ENCODE measurements around the gene IRF4. TPM values are rescaled to one million over a fixed set of nuclear protein-coding genes. Genes with fewer than 3 reads are reported as not detected.

The IRF4 gene
- total and polyA plus RNA-seq, 10 donors = 8.7 to 91.3 (median 46.3) TPM

DNA sequence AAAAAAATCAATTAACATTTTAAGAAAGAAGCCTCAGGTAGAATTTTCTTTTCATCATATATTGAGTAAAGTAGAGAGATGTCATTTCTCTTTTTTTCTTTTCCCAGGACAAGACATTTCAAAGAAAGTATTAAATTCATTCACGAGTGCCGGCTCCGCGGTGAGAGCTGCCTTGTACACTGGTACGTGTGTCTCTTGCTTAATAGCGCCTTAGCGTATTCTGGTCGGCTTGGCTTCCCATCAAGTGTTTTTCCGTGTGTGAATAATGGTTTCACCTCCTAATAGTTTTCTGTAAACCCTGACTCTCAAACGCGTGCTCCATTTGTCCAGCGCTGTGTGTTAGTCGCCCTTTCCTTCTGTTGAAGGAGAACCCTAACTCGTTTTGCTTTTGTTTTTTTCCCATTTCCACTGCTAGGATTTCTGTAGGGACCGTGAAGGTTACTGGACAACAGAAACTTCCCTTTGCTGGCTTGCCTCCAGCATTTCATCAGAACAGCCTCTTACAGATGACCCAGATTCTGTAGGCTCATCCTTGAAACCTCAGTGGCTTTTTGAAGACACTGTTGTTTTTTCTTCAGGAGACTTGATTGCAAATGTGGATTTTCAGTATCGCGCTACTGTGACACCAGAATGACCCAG, 45.7 kb upstream of the IRF4 start:
- Histone ChIP-seq H3K4me3 (no peak overlapping the region), H3K36me3 (peaks cover 0 to 47% (median 21%) of the 10 kb centered on the region in 6 donors), H3K4me1 (peaks cover 4 to 46% (median 39%) of the 10 kb centered on the region in 6 donors), H3K27ac (no peak overlapping the region), H3K9me3 (no peaks in the 10 kb centered on the region), H3K27me3 (replicated peaks in 1 of 7) (no peaks in the 10 kb centered on the region)
- TF ChIP-seq, protein P1, sequence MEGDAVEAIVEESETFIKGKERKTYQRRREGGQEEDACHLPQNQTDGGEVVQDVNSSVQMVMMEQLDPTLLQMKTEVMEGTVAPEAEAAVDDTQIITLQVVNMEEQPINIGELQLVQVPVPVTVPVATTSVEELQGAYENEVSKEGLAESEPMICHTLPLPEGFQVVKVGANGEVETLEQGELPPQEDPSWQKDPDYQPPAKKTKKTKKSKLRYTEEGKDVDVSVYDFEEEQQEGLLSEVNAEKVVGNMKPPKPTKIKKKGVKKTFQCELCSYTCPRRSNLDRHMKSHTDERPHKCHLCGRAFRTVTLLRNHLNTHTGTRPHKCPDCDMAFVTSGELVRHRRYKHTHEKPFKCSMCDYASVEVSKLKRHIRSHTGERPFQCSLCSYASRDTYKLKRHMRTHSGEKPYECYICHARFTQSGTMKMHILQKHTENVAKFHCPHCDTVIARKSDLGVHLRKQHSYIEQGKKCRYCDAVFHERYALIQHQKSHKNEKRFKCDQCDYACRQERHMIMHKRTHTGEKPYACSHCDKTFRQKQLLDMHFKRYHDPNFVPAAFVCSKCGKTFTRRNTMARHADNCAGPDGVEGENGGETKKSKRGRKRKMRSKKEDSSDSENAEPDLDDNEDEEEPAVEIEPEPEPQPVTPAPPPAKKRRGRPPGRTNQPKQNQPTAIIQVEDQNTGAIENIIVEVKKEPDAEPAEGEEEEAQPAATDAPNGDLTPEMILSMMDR (IDR thresholded peaks at IDR 0.05 in 8 of 11, conservative IDR thresholded peaks at IDR 0.05 in 3 of 11) = no peak
- no peak for TF ChIP-seq POLR2AphosphoS5 (IDR thresholded peaks at IDR 0.05)
- no peak for TF ChIP-seq POLR2A (IDR thresholded peaks at IDR 0.05)
- peak; percentile 66 for DNase-seq
- WGBS, 5 donors = 89 to 92% (median 90%) methylated on average over 17 of the region's 17 CpGs
- intact Hi-C loops (cut with DNase I; ENCODE audit: low total_unique reads) = no loop called here

DNA sequence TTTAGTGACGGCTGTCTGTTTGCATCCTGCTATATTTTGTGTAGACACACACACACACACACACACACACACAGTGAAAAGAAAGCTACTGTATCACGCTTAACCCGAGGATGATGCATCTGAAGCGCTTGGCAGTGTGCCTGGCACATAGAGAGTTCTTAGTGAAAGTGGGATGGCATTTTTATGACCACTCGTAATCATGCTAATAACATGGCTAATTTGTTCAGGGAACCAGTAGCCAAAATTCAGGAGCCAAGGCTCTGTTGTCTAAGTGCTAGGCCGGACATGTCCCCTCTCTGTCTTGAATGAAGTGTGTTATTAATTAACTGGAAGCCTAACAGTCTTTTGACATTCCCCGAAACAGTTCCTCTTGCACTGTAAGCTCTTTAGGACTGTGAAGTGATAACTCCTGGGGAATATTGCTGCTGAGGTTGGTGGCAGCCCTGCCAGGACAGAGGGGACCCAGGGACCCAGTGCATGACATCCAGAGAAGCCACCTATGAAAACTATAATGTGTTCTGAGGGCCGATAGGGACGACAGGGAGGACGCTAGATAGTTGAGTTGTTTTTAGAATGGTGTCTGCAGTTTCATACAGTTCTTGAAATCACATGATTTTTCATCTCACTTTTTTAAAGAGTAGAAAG, 45.0 kb upstream of the IRF4 start:
- 78 to 85% (median 81%) methylated on average over 10 of the region's 10 CpGs for WGBS, 5 donors
- Histone ChIP-seq H3K9me3 (no peaks in the 10 kb centered on the region), H3K4me1 (peaks cover 4 to 40% (median 33%) of the 10 kb centered on the region in 6 donors), H3K36me3 (peaks cover 0 to 53% (median 21%) of the 10 kb centered on the region in 6 donors), H3K4me3 (no peak overlapping the region), H3K27ac (peak overlapping the region in 3 of 8 donors; percentile 32 to 56 (median 47)), H3K27me3 (replicated peaks in 1 of 7) (no peaks in the 10 kb centered on the region)
- TF ChIP-seq POLR2AphosphoS5 (IDR thresholded peaks at IDR 0.05) (no peak), POLR2A (IDR thresholded peaks at IDR 0.05) (no peak)
- TF ChIP-seq, protein P1 (IDR thresholded peaks at IDR 0.05 in 8 of 11, conservative IDR thresholded peaks at IDR 0.05 in 3 of 11) = no peak
- intact Hi-C loops (cut with DNase I; ENCODE audit: low total_unique reads) = no loop called here
- DNase-seq = peak; percentile 43

DNA sequence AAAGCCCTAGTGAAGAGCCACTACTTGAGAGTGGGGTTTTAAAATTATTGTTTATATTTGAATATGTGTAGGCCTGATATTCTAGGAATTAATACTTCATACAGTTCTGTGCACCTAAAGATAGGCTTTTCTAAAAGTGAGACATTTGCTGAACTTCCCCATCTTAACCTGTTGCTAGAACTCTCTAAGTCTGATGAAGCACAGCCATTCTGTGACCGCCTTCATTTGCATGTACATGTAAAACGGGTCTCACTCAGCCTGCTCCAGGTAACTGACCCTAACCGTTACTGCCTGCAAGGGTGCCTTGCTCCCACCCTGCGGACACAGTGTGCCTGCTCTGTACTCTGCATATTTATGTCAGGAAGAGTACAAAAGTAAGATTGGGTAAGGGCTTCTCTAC, 44.3 kb upstream of the IRF4 start:
- Histone ChIP-seq H3K4me3 (no peak overlapping the region), H3K9me3 (no peaks in the 10 kb centered on the region), H3K27ac (peak overlapping the region in 3 of 8 donors; percentile 32 to 56 (median 47)), H3K36me3 (peaks cover 0 to 61% (median 21%) of the 10 kb centered on the region in 6 donors), H3K4me1 (peaks cover 0 to 32% (median 26%) of the 10 kb centered on the region in 6 donors), H3K27me3 (replicated peaks in 1 of 7) (no peaks in the 10 kb centered on the region)
- DNase-seq = peak; percentile 81
- 66 to 80% (median 78%) methylated on average over 4 of the region's 4 CpGs for WGBS, 5 donors
- TF ChIP-seq POLR2A (IDR thresholded peaks at IDR 0.05) (no peak), POLR2AphosphoS5 (IDR thresholded peaks at IDR 0.05) (peak in 1 of 3 donors; percentile 50)
- TF ChIP-seq, protein P1 (IDR thresholded peaks at IDR 0.05 in 8 of 11, conservative IDR thresholded peaks at IDR 0.05 in 3 of 11) = peak in 1 of 11 experiments; percentile 21
- intact Hi-C loops (cut with DNase I; ENCODE audit: low total_unique reads) = no loop called here
